Measurements from ENCODE around the gene ADIPOR2.
"Not testable (repeated sequence)": the region's sequence is repeated elsewhere in the genome, so short reads cannot be mapped to it uniquely, and the experiment has no call there.

Gene ADIPOR2

GRCh38 chr12:1720494-1720893, 29.6 kb downstream of the ADIPOR2 start:
- H3K9ac ChIP-seq (ENCODE audit: low read length): no peak overlapping the region
- no peaks in the 10 kb centered on the region for H3K27me3 ChIP-seq (ENCODE audit: control insufficient read depth, insufficient read depth, low read length)
- no peak overlapping the region for H3K27ac ChIP-seq (ENCODE audit: low read depth, low read length)
- H3K4me3 ChIP-seq (ENCODE audit: low read depth, low read length): no peak overlapping the region
- H3K4me1 ChIP-seq (ENCODE audit: control insufficient read depth, insufficient read depth, low read length): peaks cover 8% of the 10 kb centered on the region
- H3K9me3 ChIP-seq (ENCODE audit: control insufficient read depth, insufficient read depth, low read depth, low read length): peaks cover 30% of the 10 kb centered on the region
- peaks cover 14% of the 10 kb centered on the region; the same call in 1 of the 2 replicates for H3K36me3 ChIP-seq (ENCODE audit: control insufficient read depth, insufficient read depth, low read length)

- Histone ChIP-seq H3K9me3 (ENCODE audit: control insufficient read depth, insufficient read depth, low read depth, low read length) (peaks cover 21% of the 10 kb centered on the region), H3K9ac (ENCODE audit: low read length) (no peak overlapping the region), H3K4me1 (ENCODE audit: control insufficient read depth, insufficient read depth, low read length) (peaks cover 8% of the 10 kb centered on the region), H3K27ac (ENCODE audit: low read depth, low read length) (no peak overlapping the region), H3K27me3 (ENCODE audit: control insufficient read depth, insufficient read depth, low read length) (no peaks in the 10 kb centered on the region), H3K4me3 (ENCODE audit: low read depth, low read length) (no peak overlapping the region), H3K36me3 (ENCODE audit: control insufficient read depth, insufficient read depth, low read length) (0 out of 2 replicates have a peak, but pooled peaks cover 4% of the 10 kb centered on the region)
Observed at GRCh38 chr12:1723721-1724120, 32.9 kb downstream of the ADIPOR2 start.

DNA sequence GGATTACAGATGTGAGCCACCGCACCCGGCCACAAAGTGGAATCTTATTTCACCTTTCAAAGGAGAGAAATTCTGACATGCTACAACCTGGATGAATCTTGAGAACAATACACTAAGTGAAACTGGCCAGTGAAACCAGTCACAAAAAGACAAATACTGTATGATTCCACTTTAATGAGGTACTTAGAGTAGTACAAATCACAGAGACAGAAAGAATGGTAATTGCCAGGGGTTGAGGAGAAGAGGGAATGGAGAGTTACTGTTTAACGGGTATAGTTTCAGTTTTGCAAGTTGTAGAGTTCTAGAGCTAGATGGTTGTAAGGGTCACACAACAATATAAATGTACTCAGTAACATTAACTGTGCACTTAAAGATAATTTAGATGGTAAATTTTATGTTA, 33.4 kb downstream of the ADIPOR2 start:
- Histone ChIP-seq H3K4me3 (ENCODE audit: low read depth, low read length) (no peak overlapping the region), H3K36me3 (ENCODE audit: control insufficient read depth, insufficient read depth, low read length) (0 out of 2 replicates have a peak, but pooled peaks cover 4% of the 10 kb centered on the region), H3K4me1 (ENCODE audit: control insufficient read depth, insufficient read depth, low read length) (peaks cover 8% of the 10 kb centered on the region), H3K9ac (ENCODE audit: low read length) (no peak overlapping the region), H3K27ac (ENCODE audit: low read depth, low read length) (no peak overlapping the region), H3K9me3 (ENCODE audit: control insufficient read depth, insufficient read depth, low read depth, low read length) (peaks cover 16% of the 10 kb centered on the region), H3K27me3 (ENCODE audit: control insufficient read depth, insufficient read depth, low read length) (no peaks in the 10 kb centered on the region)

DNA sequence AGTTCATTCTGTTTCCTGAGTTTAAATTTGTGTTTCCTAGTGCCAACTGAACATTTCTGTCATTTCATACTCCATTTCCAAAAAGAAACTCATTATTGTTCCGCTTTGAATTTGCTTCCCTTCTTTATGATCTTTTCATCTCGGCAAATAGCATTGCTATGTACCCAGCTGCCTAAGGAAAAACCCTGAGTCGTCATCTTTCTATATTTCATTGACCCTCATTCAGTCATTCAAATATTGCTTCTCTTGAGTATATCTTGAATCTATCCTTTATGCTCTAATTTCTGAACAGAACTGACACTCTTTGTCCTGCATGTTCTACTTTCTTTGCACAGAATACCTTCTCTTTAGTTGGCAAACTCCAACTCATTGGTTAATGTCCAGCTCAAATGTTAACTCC, 35.9 kb downstream of the ADIPOR2 start:
- Histone ChIP-seq H3K36me3 (ENCODE audit: control insufficient read depth, insufficient read depth, low read length) (no peaks in the 10 kb centered on the region), H3K9me3 (ENCODE audit: control insufficient read depth, insufficient read depth, low read depth, low read length) (peaks cover 2% of the 10 kb centered on the region; the same call in 1 of the 2 replicates), H3K27ac (ENCODE audit: low read depth, low read length) (no peak overlapping the region)

GRCh38 chr12:1728824-1729223, 38.0 kb downstream of the ADIPOR2 start:
- no peaks in the 10 kb centered on the region for H3K36me3 ChIP-seq (ENCODE audit: control insufficient read depth, insufficient read depth, low read length)
- no peak overlapping the region for H3K9ac ChIP-seq (ENCODE audit: low read length)
- H3K27me3 ChIP-seq (ENCODE audit: control insufficient read depth, insufficient read depth, low read length): no peaks in the 10 kb centered on the region
- no peak overlapping the region for H3K27ac ChIP-seq (ENCODE audit: low read depth, low read length)
- peaks cover 2% of the 10 kb centered on the region; the same call in 1 of the 2 replicates for H3K9me3 ChIP-seq (ENCODE audit: control insufficient read depth, insufficient read depth, low read depth, low read length)
- no peaks in the 10 kb centered on the region for H3K4me1 ChIP-seq (ENCODE audit: control insufficient read depth, insufficient read depth, low read length)
- no peak overlapping the region for H3K4me3 ChIP-seq (ENCODE audit: low read depth, low read length)

More for the DNA sequence above, 35.9 kb downstream of the ADIPOR2 start:
- H3K9ac ChIP-seq (ENCODE audit: low read length): no peak overlapping the region
- no peak overlapping the region for H3K4me3 ChIP-seq (ENCODE audit: low read depth, low read length)
- H3K27me3 ChIP-seq (ENCODE audit: control insufficient read depth, insufficient read depth, low read length): no peaks in the 10 kb centered on the region
- peaks cover 2% of the 10 kb centered on the region for H3K4me1 ChIP-seq (ENCODE audit: control insufficient read depth, insufficient read depth, low read length)

DNA sequence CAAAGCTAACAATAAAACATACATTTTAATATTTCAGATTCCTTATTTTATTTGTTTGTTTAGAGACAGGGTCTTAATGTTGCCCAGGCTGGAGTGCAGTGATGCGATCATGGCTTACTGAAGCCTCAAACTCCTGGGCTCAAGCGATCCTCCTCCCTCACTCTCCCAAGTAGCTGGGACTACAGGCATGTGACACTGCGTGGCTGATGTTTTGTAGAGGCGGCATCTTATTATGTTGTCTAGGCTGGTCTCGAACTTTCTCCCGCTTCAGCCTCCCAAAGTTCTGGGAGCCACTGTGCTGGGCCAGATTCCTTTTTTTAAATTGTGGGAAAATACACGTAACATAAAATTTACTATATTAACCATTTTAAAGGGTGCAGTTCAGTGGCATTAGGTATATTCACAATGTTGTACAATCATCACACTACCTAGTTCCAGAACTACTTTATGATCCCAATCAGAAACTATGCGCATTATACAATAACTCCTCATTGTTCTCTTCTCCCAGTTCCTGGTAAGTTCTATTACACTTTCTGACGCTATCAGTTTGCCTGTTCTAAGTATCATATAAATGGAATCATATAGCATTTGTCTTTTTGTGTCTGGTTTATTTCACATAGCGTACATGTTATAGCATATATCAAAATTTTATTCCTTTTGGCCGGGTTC, 40.3 kb downstream of the ADIPOR2 start:
- no peaks in the 10 kb centered on the region for H3K4me1 ChIP-seq (ENCODE audit: control insufficient read depth, insufficient read depth, low read length)
- no peaks in the 10 kb centered on the region for H3K27me3 ChIP-seq (ENCODE audit: control insufficient read depth, insufficient read depth, low read length)
- H3K36me3 ChIP-seq (ENCODE audit: control insufficient read depth, insufficient read depth, low read length): no peaks in the 10 kb centered on the region
- no peaks in the 10 kb centered on the region for H3K9me3 ChIP-seq (ENCODE audit: control insufficient read depth, insufficient read depth, low read depth, low read length)
- no peak overlapping the region for H3K4me3 ChIP-seq (ENCODE audit: low read depth, low read length)
- H3K9ac ChIP-seq (ENCODE audit: low read length): no peak overlapping the region
- no peak overlapping the region for H3K27ac ChIP-seq (ENCODE audit: low read depth, low read length)

DNA sequence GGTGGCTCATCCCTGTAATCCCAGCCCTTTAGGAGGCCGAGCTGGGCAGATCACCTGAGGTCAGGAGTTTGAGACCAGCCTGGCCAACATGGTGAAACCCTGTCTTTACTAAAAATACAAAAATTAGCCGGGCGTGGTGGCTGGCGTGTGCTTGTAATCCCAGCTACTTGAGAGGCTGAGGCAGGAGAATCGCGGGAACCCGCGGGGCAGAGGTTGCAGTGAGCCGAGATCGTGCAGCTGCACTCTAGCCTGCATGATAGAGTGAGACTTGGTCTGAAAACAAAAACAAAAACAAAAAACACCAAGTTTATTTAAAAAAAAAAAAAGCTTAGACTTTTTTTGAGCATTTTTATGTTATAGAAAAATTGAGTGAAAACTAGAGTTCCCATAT, 40.8 kb downstream of the ADIPOR2 start:
- H3K36me3 ChIP-seq (ENCODE audit: control insufficient read depth, insufficient read depth, low read length); H3K9me3 ChIP-seq (ENCODE audit: control insufficient read depth, insufficient read depth, low read depth, low read length); H3K27me3 ChIP-seq (ENCODE audit: control insufficient read depth, insufficient read depth, low read length); H3K4me3 ChIP-seq (ENCODE audit: low read depth, low read length); H3K9ac ChIP-seq (ENCODE audit: low read length); H3K27ac ChIP-seq (ENCODE audit: low read depth, low read length); H3K4me1 ChIP-seq (ENCODE audit: control insufficient read depth, insufficient read depth, low read length): not testable (repeated sequence)

DNA sequence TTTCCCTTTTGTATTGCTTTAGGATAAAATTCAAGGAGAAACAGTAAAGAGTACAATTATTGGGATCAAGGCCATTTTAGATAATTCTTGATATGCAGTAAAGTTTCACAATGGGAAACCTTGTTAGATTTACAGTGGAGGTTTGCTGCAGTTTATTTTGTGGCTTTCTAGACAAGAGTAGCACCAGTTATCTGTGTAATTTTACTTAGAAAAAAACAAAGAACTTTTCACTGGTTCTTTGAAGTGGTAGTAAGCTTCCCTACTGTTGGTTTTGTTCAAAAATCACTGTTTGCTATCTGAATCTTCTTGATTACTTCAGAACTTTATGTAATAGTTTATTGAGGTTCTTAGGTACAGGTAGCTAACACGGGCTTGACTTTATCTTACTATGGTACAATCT, 42.0 kb downstream of the ADIPOR2 start:
- no peaks in the 10 kb centered on the region for H3K9me3 ChIP-seq (ENCODE audit: control insufficient read depth, insufficient read depth, low read depth, low read length)
- H3K36me3 ChIP-seq (ENCODE audit: control insufficient read depth, insufficient read depth, low read length): no peaks in the 10 kb centered on the region
- no peak overlapping the region for H3K9ac ChIP-seq (ENCODE audit: low read length)
- no peaks in the 10 kb centered on the region; the same call in 1 of the 2 replicates for H3K4me1 ChIP-seq (ENCODE audit: control insufficient read depth, insufficient read depth, low read length)
- no peak overlapping the region for H3K27ac ChIP-seq (ENCODE audit: low read depth, low read length)
- H3K4me3 ChIP-seq (ENCODE audit: low read depth, low read length): no peak overlapping the region
- H3K27me3 ChIP-seq (ENCODE audit: control insufficient read depth, insufficient read depth, low read length): no peaks in the 10 kb centered on the region

DNA sequence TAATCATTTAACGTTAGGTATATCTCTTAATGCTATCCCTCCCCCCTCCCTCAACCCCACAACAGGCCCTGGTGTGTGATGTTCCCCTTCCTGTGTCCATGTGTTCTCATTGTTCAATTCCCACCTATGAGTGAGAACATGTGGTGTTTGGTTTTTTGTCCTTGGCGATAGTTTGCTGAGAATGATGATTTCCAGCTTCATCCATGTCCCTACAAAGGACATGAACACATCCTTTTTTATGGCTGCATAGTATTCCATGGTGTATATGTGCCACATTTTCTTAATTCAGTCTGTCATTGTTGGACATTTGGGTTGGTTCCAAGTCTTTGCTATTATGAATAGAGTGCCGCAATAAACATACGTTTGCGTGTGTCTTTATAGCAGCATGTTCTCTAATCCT, 42.8 kb downstream of the ADIPOR2 start:
- H3K4me1 ChIP-seq (ENCODE audit: control insufficient read depth, insufficient read depth, low read length); H3K36me3 ChIP-seq (ENCODE audit: control insufficient read depth, insufficient read depth, low read length); H3K9me3 ChIP-seq (ENCODE audit: control insufficient read depth, insufficient read depth, low read depth, low read length); H3K27me3 ChIP-seq (ENCODE audit: control insufficient read depth, insufficient read depth, low read length); H3K27ac ChIP-seq (ENCODE audit: low read depth, low read length); H3K4me3 ChIP-seq (ENCODE audit: low read depth, low read length); H3K9ac ChIP-seq (ENCODE audit: low read length): not testable (repeated sequence)

GRCh38 chr12:1737652-1738286, 46.9 kb downstream of the ADIPOR2 start:
- Histone ChIP-seq H3K27ac (ENCODE audit: low read depth, low read length) (no peak overlapping the region), H3K27me3 (ENCODE audit: control insufficient read depth, insufficient read depth, low read length) (no peaks in the 10 kb centered on the region), H3K4me1 (ENCODE audit: control insufficient read depth, insufficient read depth, low read length) (peaks cover 7% of the 10 kb centered on the region), H3K9me3 (ENCODE audit: control insufficient read depth, insufficient read depth, low read depth, low read length) (no peaks in the 10 kb centered on the region; the same call in 1 of the 2 replicates), H3K36me3 (ENCODE audit: control insufficient read depth, insufficient read depth, low read length) (no peaks in the 10 kb centered on the region), H3K9ac (ENCODE audit: low read length) (no peak overlapping the region), H3K4me3 (ENCODE audit: low read depth, low read length) (no peak overlapping the region)

GRCh38 chr12:1738446-1738845, 47.6 kb downstream of the ADIPOR2 start:
- H3K9me3 ChIP-seq (ENCODE audit: control insufficient read depth, insufficient read depth, low read depth, low read length): no peaks in the 10 kb centered on the region; the same call in 1 of the 2 replicates
- H3K4me3 ChIP-seq (ENCODE audit: low read depth, low read length): no peak overlapping the region
- H3K27ac ChIP-seq (ENCODE audit: low read depth, low read length): no peak overlapping the region
- H3K4me1 ChIP-seq (ENCODE audit: control insufficient read depth, insufficient read depth, low read length): peaks cover 7% of the 10 kb centered on the region
- H3K9ac ChIP-seq (ENCODE audit: low read length): no peak overlapping the region
- no peaks in the 10 kb centered on the region for H3K27me3 ChIP-seq (ENCODE audit: control insufficient read depth, insufficient read depth, low read length)
- no peaks in the 10 kb centered on the region for H3K36me3 ChIP-seq (ENCODE audit: control insufficient read depth, insufficient read depth, low read length)

Measured in HUES6 (cell line).